G401 (cell line): ENCODE data around the gene FOXN3. TPM values are rescaled to one million over a fixed set of nuclear protein-coding genes. Genes with fewer than 3 reads are reported as not detected.
A peak's percentile ranks its signal among the peaks of the same experiment; 100 is the strongest.

Experiments
- DNase-seq: peaks from one replicate; pipeline ENCODE4 v3.0.0-alpha.2; 2015; ENCODE audit warnings: low spot score
- in situ Hi-C: cut with HindIII; loops from 2 replicates; pipeline ENCODE4 v1.10.0; 2016; ENCODE audit warnings: low sequenced_read_pairs, mixed read lengths
- total RNA-seq: library from RNA; depleted of rRNA; stranded (reverse); fragments of >200 nt; shearing (Covaris generic); gene quantifications from 2 replicates; pipeline ENCODE4 v1.2.3, GENCODE V29; 2014

FOXN3 gene
- total RNA-seq, 1 experiment from 2014 or later = 7.6 TPM

GRCh38 chr14:89198544-89199329, 218.3 kb downstream of the FOXN3 start:
- in situ Hi-C loops = no loop called here
- peak; percentile 75 for DNase-seq

- no peak for DNase-seq
- in situ Hi-C loops = no loop called here
Observed at GRCh38 chr14:89197623-89198022, 219.4 kb downstream of the FOXN3 start.

GRCh38 chr14:89196545-89196944, 220.5 kb downstream of the FOXN3 start:
- in situ Hi-C loops = no loop called here
- DNase-seq = no peak

GRCh38 chr14:89194376-89194775, 222.7 kb downstream of the FOXN3 start:
- in situ Hi-C loops = no loop called here
- DNase-seq = peak; percentile 37

- in situ Hi-C loops = no loop called here
- DNase-seq = no peak
Observed at GRCh38 chr14:89190765-89191513, 226.1 kb downstream of the FOXN3 start.

GRCh38 chr14:89188492-89188891, 228.5 kb downstream of the FOXN3 start:
- DNase-seq = no peak
- in situ Hi-C loops = no loop called here

GRCh38 chr14:89187501-89187900, 229.5 kb downstream of the FOXN3 start:
- no peak for DNase-seq
- in situ Hi-C loops = no loop called here

GRCh38 chr14:89186856-89187376, 230.1 kb downstream of the FOXN3 start:
- no peak for DNase-seq
- in situ Hi-C loops = no loop called here

- DNase-seq = peak; percentile 100
- in situ Hi-C loops = no loop called here
Observed at GRCh38 chr14:89185919-89186855, 230.8 kb downstream of the FOXN3 start.

- in situ Hi-C loops = no loop called here
- DNase-seq = peak; percentile 94
Observed at GRCh38 chr14:89184952-89185351, 232.1 kb downstream of the FOXN3 start.

GRCh38 chr14:89182326-89182725, 234.7 kb downstream of the FOXN3 start:
- in situ Hi-C loops = no loop called here
- DNase-seq = no peak

GRCh38 chr14:89180546-89180945, 236.5 kb downstream of the FOXN3 start:
- no peak for DNase-seq

GRCh38 chr14:89179891-89180404, 237.1 kb downstream of the FOXN3 start:
- no peak for DNase-seq
- in situ Hi-C loops = no loop called here

More at GRCh38 chr14:89180546-89180945, 236.5 kb downstream of the FOXN3 start:
- in situ Hi-C loops = no loop called here

GRCh38 chr14:89178800-89179535, 238.1 kb downstream of the FOXN3 start:
- in situ Hi-C loops = no loop called here
- DNase-seq = no peak

- no peak for DNase-seq
- in situ Hi-C loops = no loop called here
Observed at GRCh38 chr14:89178376-89178775, 238.7 kb downstream of the FOXN3 start.

GRCh38 chr14:89175881-89176799, 240.9 kb downstream of the FOXN3 start:
- DNase-seq = peak; percentile 22
- in situ Hi-C loops = no loop called here

GRCh38 chr14:89171628-89172027, 245.4 kb downstream of the FOXN3 start:
- in situ Hi-C loops = no loop called here
- DNase-seq = no peak
